Neural progenitor cell (in vitro differentiated cells): Measurements from ENCODE around the gene SPIRE1.

Experiments
- EZH2 ChIP-seq: fragments of 200-600 bp; sonication (generic); IDR thresholded peaks from 2 replicates; pipeline ENCODE4 v1.6.1; 2017; ENCODE audit warnings: antibody characterized with exemption, mild to moderate bottlenecking, moderate library complexity
- EZH2phosphoT487 ChIP-seq: fragments of 200-600 bp; sonication (generic); IDR thresholded peaks from 2 replicates; pipeline ENCODE4 v1.6.1; 2017; ENCODE audit warnings: antibody characterized with exemption
- TF ChIP-seq, protein P1 (sequence below): fragments of 200-600 bp; sonication (generic); IDR thresholded peaks from 2 replicates; pipeline ENCODE4 v1.5.1; 2017; ENCODE audit warnings: antibody characterized with exemption, mild to moderate bottlenecking

DNA sequence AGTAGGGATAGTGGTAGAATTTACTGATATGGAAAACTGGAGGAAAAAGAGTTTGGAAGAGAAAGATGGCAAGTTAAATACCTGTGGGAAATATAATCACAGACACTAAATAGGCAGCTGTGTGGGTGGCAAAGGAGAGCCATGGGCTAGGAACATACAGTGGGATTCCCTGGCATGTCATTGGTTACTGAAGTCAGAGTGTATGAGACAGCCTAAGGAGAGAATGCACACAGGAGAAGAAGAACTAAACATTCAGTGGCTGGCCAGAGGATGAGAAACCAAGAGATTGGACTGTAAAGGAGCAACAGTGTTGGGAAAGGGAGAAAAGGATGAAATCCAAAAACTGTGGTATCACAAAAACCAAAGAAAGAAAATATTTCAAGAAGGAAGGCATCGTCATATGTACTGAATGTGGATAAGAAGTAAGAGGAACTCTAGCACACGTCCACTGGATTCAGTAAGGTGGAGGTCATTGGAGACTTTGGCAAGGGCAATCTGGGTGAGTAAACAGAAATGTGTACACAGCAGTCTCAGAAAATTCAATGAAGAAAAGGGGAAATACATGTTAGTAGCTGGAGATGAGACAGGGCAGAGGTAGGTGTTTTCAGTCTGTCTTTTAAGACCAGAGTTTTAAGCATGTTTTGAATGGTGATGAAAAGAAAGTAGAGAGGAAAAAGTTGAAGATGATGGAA is 83.3 kb downstream of the SPIRE1 start:
- TF ChIP-seq, protein P1, sequence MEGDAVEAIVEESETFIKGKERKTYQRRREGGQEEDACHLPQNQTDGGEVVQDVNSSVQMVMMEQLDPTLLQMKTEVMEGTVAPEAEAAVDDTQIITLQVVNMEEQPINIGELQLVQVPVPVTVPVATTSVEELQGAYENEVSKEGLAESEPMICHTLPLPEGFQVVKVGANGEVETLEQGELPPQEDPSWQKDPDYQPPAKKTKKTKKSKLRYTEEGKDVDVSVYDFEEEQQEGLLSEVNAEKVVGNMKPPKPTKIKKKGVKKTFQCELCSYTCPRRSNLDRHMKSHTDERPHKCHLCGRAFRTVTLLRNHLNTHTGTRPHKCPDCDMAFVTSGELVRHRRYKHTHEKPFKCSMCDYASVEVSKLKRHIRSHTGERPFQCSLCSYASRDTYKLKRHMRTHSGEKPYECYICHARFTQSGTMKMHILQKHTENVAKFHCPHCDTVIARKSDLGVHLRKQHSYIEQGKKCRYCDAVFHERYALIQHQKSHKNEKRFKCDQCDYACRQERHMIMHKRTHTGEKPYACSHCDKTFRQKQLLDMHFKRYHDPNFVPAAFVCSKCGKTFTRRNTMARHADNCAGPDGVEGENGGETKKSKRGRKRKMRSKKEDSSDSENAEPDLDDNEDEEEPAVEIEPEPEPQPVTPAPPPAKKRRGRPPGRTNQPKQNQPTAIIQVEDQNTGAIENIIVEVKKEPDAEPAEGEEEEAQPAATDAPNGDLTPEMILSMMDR: no peak
- no peak for TF ChIP-seq EZH2
- no peak for TF ChIP-seq EZH2phosphoT487
